Measurements from ENCODE around the gene ELP2.
"Not testable (repeated sequence)": the region's sequence is repeated elsewhere in the genome, so short reads cannot be mapped to it uniquely, and the experiment has no call there.

ELP2 gene

GRCh38 chr18:36153771-36154170 lies 24.1 kb downstream of the ELP2 start:
- DNase-seq: no peak
- Histone ChIP-seq H3K4me3 (ENCODE audit: insufficient read depth, low read depth, low read length, poor library complexity, severe bottlenecking) (no peak overlapping the region), H3K27me3 (replicated peaks; ENCODE audit: control insufficient read depth, insufficient read depth, low read length, poor library complexity, severe bottlenecking) (no peaks in the 10 kb centered on the region), H3K36me3 (ENCODE audit: control insufficient read depth, insufficient read depth, low read length) (peaks cover 58% of the 10 kb centered on the region), H3K9me3 (ENCODE audit: control insufficient read depth, low read length) (no peaks in the 10 kb centered on the region), H3K27ac (ENCODE audit: insufficient read depth, low read length, poor library complexity, severe bottlenecking) (no peak overlapping the region), H3K4me1 (ENCODE audit: control insufficient read depth, insufficient read depth, low read length, poor library complexity, severe bottlenecking) (no peaks in the 10 kb centered on the region)

DNA sequence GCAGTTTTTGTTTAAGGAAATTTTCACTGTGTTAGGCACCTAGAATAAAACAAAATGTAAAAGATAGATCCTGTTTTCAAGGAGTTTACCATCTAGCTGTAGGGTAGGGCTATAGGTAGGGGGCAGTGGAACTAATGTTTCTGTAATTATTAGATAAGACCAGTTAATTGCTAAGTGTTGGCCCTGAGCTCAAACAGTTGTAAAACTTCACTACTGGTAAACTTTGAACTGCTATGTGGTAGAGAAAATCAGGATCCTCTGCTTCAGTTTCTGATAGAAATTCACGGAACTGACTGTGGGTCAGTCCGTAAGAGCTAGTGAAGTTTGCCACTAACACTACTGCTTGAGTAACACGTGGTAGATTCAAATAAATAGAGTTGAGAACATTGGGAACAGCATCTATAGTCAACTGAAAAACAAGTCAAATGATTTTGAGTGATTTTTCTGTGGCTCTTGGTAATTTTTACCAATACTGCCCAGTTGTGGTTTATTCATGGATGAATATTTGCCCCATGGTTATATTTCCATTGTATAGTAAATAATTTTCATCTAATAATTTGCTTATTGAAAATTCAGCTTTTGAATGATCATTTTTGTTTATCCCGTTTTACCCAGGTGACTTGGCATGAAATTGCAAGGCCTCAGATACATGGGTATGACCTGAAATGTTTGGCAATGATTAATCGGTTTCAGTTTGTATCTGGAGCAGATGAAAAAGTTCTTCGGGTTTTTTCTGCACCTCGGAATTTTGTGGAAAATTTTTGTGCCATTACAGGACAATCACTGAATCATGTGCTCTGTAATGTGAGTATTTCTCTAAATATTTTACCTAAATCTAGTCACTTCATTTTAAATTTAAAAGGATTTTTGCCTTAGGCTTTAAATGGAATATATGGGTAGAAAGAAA lies 26.4 kb downstream of the ELP2 start:
- Histone ChIP-seq H3K4me1 (ENCODE audit: control insufficient read depth, insufficient read depth, low read length, poor library complexity, severe bottlenecking) (no peaks in the 10 kb centered on the region), H3K27ac (ENCODE audit: insufficient read depth, low read length, poor library complexity, severe bottlenecking) (no peak overlapping the region), H3K9me3 (ENCODE audit: control insufficient read depth, low read length) (no peaks in the 10 kb centered on the region), H3K36me3 (ENCODE audit: control insufficient read depth, insufficient read depth, low read length) (peaks cover 64% of the 10 kb centered on the region), H3K4me3 (ENCODE audit: insufficient read depth, low read depth, low read length, poor library complexity, severe bottlenecking) (no peak overlapping the region), H3K27me3 (replicated peaks; ENCODE audit: control insufficient read depth, insufficient read depth, low read length, poor library complexity, severe bottlenecking) (no peaks in the 10 kb centered on the region)
- no peak for DNase-seq

DNA sequence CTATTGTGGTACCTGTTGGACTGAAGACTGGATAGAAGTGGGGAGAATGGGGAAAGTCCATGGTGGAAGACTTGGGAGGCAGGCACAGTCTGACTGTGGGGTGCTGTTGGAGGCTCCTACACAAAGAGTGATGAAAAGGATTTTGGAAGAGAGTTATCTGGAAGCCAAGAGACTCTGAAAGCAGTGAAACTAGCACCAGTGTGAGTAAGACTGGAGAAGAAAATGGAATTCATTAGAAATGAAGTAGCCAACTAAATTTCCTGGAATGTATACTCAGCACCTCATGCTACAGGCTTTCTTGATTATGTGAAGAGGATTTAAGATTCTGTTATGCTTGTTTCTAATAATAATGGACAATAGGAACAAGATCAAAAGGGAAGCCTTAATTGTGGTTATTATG lies 27.7 kb downstream of the ELP2 start:
- Histone ChIP-seq H3K27ac (ENCODE audit: insufficient read depth, low read length, poor library complexity, severe bottlenecking) (no peak overlapping the region), H3K4me1 (ENCODE audit: control insufficient read depth, insufficient read depth, low read length, poor library complexity, severe bottlenecking) (no peaks in the 10 kb centered on the region), H3K36me3 (ENCODE audit: control insufficient read depth, insufficient read depth, low read length) (peaks cover 74% of the 10 kb centered on the region), H3K4me3 (ENCODE audit: insufficient read depth, low read depth, low read length, poor library complexity, severe bottlenecking) (no peak overlapping the region), H3K9me3 (ENCODE audit: control insufficient read depth, low read length) (no peaks in the 10 kb centered on the region), H3K27me3 (replicated peaks; ENCODE audit: control insufficient read depth, insufficient read depth, low read length, poor library complexity, severe bottlenecking) (no peaks in the 10 kb centered on the region)
- DNase-seq: no peak

GRCh38 chr18:36158266-36158867 lies 28.7 kb downstream of the ELP2 start:
- no peak for DNase-seq
- Histone ChIP-seq H3K36me3 (ENCODE audit: control insufficient read depth, insufficient read depth, low read length) (peaks cover 76% of the 10 kb centered on the region), H3K4me3 (ENCODE audit: insufficient read depth, low read depth, low read length, poor library complexity, severe bottlenecking) (no peak overlapping the region), H3K9me3 (ENCODE audit: control insufficient read depth, low read length) (no peaks in the 10 kb centered on the region), H3K27me3 (replicated peaks; ENCODE audit: control insufficient read depth, insufficient read depth, low read length, poor library complexity, severe bottlenecking) (no peaks in the 10 kb centered on the region), H3K27ac (ENCODE audit: insufficient read depth, low read length, poor library complexity, severe bottlenecking) (no peak overlapping the region), H3K4me1 (ENCODE audit: control insufficient read depth, insufficient read depth, low read length, poor library complexity, severe bottlenecking) (no peaks in the 10 kb centered on the region)

- H3K36me3 ChIP-seq (ENCODE audit: control insufficient read depth, insufficient read depth, low read length): peaks cover 76% of the 10 kb centered on the region
- no peak overlapping the region for H3K4me3 ChIP-seq (ENCODE audit: insufficient read depth, low read depth, low read length, poor library complexity, severe bottlenecking)
- no peaks in the 10 kb centered on the region for H3K9me3 ChIP-seq (ENCODE audit: control insufficient read depth, low read length)
- no peaks in the 10 kb centered on the region for H3K4me1 ChIP-seq (ENCODE audit: control insufficient read depth, insufficient read depth, low read length, poor library complexity, severe bottlenecking)
- no peak for DNase-seq
- H3K27me3 ChIP-seq (replicated peaks; ENCODE audit: control insufficient read depth, insufficient read depth, low read length, poor library complexity, severe bottlenecking): no peaks in the 10 kb centered on the region
- no peak overlapping the region for H3K27ac ChIP-seq (ENCODE audit: insufficient read depth, low read length, poor library complexity, severe bottlenecking)
These were observed 31.3 kb downstream of the ELP2 start for GRCh38 chr18:36160959-36161371.

- DNase-seq: no peak
- Histone ChIP-seq H3K9me3 (ENCODE audit: control insufficient read depth, low read length) (no peaks in the 10 kb centered on the region), H3K27ac (ENCODE audit: insufficient read depth, low read length, poor library complexity, severe bottlenecking) (no peak overlapping the region), H3K27me3 (replicated peaks; ENCODE audit: control insufficient read depth, insufficient read depth, low read length, poor library complexity, severe bottlenecking) (no peaks in the 10 kb centered on the region), H3K4me1 (ENCODE audit: control insufficient read depth, insufficient read depth, low read length, poor library complexity, severe bottlenecking) (no peaks in the 10 kb centered on the region), H3K36me3 (ENCODE audit: control insufficient read depth, insufficient read depth, low read length) (peaks cover 64% of the 10 kb centered on the region), H3K4me3 (ENCODE audit: insufficient read depth, low read depth, low read length, poor library complexity, severe bottlenecking) (no peak overlapping the region)
These were observed 33.3 kb downstream of the ELP2 start for GRCh38 chr18:36162981-36163380.

GRCh38 chr18:36167692-36168218 lies 38.1 kb downstream of the ELP2 start:
- peaks cover 49% of the 10 kb centered on the region for H3K36me3 ChIP-seq (ENCODE audit: control insufficient read depth, insufficient read depth, low read length)

DNA sequence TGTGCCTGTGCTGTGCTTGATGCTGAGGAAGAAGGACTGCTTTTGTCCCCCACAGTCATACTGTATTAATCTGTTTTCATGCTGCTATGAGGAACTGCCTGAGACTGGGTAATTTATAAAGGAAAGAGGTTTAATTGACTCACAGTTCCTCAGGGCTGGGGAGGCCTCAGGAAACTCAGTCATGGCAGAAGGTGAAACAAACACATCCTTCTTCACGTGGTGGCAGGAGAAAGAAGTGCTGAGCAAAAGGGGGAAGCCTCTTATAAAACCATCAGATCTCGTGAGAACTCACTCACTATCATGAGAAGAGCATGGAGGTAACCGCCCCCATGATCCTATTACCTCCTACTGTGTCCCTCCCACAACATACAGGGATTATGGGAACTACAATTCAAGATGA lies 38.6 kb downstream of the ELP2 start:
- DNase-seq; H3K27me3 ChIP-seq (replicated peaks; ENCODE audit: control insufficient read depth, insufficient read depth, low read length, poor library complexity, severe bottlenecking); H3K9me3 ChIP-seq (ENCODE audit: control insufficient read depth, low read length); H3K4me3 ChIP-seq (ENCODE audit: insufficient read depth, low read depth, low read length, poor library complexity, severe bottlenecking); H3K27ac ChIP-seq (ENCODE audit: insufficient read depth, low read length, poor library complexity, severe bottlenecking); H3K4me1 ChIP-seq (ENCODE audit: control insufficient read depth, insufficient read depth, low read length, poor library complexity, severe bottlenecking): not testable (repeated sequence)
- H3K36me3 ChIP-seq (ENCODE audit: control insufficient read depth, insufficient read depth, low read length): peaks cover 54% of the 10 kb centered on the region

More at GRCh38 chr18:36167692-36168218, 38.1 kb downstream of the ELP2 start:
- no peaks in the 10 kb centered on the region for H3K27me3 ChIP-seq (replicated peaks; ENCODE audit: control insufficient read depth, insufficient read depth, low read length, poor library complexity, severe bottlenecking)
- no peak overlapping the region for H3K4me3 ChIP-seq (ENCODE audit: insufficient read depth, low read depth, low read length, poor library complexity, severe bottlenecking)
- H3K9me3 ChIP-seq (ENCODE audit: control insufficient read depth, low read length): no peaks in the 10 kb centered on the region
- H3K27ac ChIP-seq (ENCODE audit: insufficient read depth, low read length, poor library complexity, severe bottlenecking): no peak overlapping the region
- no peak for DNase-seq
- no peaks in the 10 kb centered on the region for H3K4me1 ChIP-seq (ENCODE audit: control insufficient read depth, insufficient read depth, low read length, poor library complexity, severe bottlenecking)

DNA sequence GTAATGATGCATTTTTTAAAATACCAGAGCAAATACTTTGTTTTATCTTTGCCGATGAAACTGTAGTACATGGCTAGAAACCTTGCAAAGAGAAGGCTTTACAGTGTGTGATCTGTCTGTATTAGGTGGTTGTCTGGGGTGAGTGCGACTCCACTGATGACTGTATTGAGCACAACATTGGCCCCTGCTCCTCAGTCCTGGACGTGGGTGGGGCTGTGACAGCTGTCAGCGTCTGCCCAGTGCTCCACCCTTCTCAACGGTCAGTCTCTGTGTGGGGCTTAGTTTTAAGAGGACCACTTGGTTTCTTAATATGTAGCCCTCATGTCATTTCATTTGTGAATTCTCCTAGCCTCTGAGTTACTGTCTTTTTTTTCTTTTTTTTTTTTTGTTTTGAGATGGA lies 40.2 kb downstream of the ELP2 start:
- no peaks in the 10 kb centered on the region for H3K4me1 ChIP-seq (ENCODE audit: control insufficient read depth, insufficient read depth, low read length, poor library complexity, severe bottlenecking)
- no peaks in the 10 kb centered on the region for H3K27me3 ChIP-seq (replicated peaks; ENCODE audit: control insufficient read depth, insufficient read depth, low read length, poor library complexity, severe bottlenecking)
- H3K36me3 ChIP-seq (ENCODE audit: control insufficient read depth, insufficient read depth, low read length): peaks cover 57% of the 10 kb centered on the region
- H3K4me3 ChIP-seq (ENCODE audit: insufficient read depth, low read depth, low read length, poor library complexity, severe bottlenecking): no peak overlapping the region
- DNase-seq: no peak
- no peaks in the 10 kb centered on the region for H3K9me3 ChIP-seq (ENCODE audit: control insufficient read depth, low read length)
- H3K27ac ChIP-seq (ENCODE audit: insufficient read depth, low read length, poor library complexity, severe bottlenecking): no peak overlapping the region

- Histone ChIP-seq H3K9me3 (ENCODE audit: control insufficient read depth, low read length) (no peaks in the 10 kb centered on the region), H3K4me3 (ENCODE audit: insufficient read depth, low read depth, low read length, poor library complexity, severe bottlenecking) (no peak overlapping the region), H3K4me1 (ENCODE audit: control insufficient read depth, insufficient read depth, low read length, poor library complexity, severe bottlenecking) (no peaks in the 10 kb centered on the region), H3K27me3 (replicated peaks; ENCODE audit: control insufficient read depth, insufficient read depth, low read length, poor library complexity, severe bottlenecking) (no peaks in the 10 kb centered on the region), H3K27ac (ENCODE audit: insufficient read depth, low read length, poor library complexity, severe bottlenecking) (no peak overlapping the region), H3K36me3 (ENCODE audit: control insufficient read depth, insufficient read depth, low read length) (peaks cover 45% of the 10 kb centered on the region)
- DNase-seq: no peak
These were observed 45.8 kb downstream of the ELP2 start for GRCh38 chr18:36175481-36175880.

All from effector memory CD4-positive, alpha-beta T cell (primary cell).